G401.6 (cell line): ENCODE measurements around the gene HOXC9.

Experiments
- FAIRE-seq: peaks from 2 replicates; lab custom pipeline; 2012; peaks lifted over from hg19 to GRCh38; lab: Jason Lieb, UNC

The HOXC9 gene

DNA sequence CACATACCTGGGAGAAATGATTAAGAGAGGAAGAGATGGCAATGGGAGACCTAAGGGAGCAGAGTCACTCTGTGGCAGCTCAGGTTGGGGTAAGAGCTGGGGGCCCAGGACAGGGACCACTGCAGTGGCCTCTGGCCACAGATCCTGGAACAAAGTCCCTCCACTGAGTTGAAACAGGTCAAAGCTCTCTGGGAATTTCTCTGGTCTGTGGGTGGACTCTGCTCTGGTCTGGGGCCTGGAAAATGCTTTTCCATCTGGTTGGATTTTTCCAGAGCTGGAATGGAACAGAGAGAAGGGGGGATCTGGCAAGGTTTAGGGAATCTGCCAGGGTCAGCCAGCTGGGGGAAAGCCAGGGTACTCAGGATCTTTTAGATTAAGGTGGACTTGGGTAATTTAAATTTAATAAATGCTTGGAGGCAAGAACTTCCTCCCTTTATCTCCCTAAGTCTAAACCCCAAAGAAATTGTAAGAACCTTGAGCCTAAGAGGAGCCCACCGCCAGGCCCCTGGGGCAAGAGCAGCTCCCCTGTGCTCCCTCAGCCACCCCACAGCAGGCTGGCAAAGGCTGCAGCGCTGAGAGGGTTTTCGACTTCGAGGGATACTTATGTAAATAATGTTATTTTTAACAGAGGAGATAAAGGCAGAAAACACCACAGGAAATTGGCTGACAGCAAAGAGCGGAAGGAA, 11.3 kb upstream of the HOXC9 start:
- FAIRE-seq, result no peak

DNA sequence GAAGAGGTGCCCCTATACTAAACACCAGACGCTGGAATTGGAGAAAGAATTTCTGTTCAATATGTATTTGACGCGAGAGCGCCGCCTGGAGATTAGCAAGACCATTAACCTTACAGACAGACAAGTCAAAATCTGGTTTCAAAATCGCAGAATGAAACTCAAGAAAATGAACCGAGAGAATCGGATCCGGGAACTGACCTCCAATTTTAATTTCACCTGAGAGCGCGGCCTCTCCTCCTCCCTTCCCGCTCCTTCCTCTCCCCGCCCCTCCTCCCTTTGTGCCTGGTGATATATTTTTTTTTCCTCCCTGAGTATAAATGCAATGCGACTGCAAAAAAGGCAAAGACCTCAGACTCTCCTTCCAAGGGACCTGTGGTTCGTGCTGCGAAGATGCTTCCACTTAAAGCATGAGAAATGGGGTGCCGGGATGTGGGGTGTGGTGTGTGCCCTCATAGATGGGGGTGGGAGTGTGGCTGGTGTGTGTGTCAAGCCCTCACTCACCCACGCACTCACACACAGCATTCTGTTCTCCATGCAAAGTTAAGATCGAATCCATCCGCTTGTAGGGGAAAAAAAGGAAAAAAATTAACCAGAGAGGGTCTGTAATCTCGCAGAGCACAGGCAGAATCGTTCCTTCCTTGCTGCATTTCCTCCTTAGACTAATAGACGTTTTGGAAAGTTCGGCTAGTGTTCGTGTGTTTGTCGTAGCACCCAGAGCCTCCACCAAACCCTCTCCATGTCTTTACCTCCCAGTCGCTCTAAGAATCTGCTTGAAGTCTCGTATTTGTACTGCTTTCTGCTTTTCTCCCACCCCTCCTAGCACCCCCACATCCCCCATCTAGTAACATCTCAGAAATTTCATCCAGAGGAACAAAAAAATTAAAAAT, 10.5 kb upstream of the HOXC9 start:
- FAIRE-seq, result peak; percentile 97

DNA sequence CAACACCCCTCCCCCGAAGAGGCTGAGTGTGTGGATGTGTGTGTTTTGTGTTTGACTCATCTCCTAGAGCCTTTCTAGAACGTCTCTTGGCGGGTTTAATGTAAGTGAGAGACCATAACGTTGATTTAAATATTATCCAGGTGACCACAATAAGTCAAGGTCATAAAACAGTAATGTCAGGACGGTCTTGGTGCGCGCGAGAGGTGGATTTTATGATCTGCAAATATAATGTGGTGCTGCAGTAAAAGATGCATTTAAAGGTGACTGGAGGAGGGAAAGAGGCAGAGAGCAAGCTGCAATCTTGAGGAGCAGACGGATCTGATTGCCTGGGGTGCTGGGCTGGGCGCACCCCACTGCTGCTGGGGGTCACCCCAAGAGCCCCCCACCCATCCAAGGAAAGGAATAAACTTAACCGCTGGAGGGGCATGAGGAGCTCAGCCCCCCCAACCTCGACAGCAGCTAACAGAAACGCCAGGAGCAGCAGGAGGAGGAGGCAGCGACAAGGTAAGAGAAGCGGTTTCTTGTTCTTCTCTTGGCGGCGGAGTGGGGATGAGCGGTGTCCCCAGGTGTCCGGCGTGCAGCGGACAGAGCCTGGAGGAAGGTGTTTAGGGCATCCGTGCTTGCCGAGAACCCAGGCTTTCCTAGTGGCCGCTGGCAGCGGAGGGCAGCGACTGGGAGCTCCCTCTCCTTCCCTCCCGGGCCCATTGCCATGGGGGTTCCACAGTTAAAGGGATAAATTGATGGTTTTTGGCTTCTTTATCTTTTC, 9.5 kb upstream of the HOXC9 start:
- FAIRE-seq, result no peak

DNA sequence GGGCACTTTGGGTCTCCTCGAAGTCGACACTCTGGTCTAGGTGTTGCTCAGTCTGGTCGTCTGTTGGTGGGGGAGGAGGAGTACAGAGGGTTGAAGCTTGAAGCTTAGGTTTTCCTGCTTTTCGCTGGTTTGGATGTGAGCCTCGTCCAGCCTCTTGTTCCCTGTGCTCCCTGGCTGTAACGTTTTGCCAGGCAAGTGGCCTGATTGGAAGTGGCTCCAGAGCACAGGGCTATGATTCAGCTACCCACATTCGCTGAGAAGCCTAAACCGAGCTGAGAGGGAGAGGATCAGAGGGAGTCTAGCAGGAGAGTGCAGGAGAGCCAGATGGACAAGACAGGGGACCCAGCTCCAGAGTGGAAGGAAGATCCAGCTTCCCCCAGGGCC, 8.9 kb upstream of the HOXC9 start:
- FAIRE-seq, result no peak

DNA sequence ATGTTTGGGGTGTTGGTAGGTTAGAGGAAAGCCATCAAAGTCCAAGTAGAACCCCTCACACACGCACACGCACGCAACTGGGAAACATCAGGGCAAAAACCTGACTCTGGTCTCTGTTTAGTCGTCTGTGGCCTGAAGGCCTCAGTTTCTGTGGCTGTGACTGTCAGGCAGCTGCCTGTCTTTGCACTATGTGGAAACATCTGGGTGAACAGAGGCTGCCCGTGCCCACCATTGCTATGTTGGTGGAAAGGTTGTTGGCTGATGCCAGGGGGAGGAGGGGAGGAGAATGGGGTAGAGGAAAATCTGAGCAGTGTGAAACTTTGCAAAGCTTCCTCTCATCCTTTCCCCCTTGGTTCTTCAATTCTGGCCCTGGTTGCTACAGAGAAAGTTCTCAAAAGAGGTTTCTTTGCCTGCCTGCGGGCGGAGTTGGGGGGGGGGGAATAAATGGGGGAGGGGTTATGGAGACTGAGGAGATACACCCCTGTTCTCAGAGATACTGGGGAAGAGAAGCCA, 7.5 kb upstream of the HOXC9 start:
- no peak for FAIRE-seq

DNA sequence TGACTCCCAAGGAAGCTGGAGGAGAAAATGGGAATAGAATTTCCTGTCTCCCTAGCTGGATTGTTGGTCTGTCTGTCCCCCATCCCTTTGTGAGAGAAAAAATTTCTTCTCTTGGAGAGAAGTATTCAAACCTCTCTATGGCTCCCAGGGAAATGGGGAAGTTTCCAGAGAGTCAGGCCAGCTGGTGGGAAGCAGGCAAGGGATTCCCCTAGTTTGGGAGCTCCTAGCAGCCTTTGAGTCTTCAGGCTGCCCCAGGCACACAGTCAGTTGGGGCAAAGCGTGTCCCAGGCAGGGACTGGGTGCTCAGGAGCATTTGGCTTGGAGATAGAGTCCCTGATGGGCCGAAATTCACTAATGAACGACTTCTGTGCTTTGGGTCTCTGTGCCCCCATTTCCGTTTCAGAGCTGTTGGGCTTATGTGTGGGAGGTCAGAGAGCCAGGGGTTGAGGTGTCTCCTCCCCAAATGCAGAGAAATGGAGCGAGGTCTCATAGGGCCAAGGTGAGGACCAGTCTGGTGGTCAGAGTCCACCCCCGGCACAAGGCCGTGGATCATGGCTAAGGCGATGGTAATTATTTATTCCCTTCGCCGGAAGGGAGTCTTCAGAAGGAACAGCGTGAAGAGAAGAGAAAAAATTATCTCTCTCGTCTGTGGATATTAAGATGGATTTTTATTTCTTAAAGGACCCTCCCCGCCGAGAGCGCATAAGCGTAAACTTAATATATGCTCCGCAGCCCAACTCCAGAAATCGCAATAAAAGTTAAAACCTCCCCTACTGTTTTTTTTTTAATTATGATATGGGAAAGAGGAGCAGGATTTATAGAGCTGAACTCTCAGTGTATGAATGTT, 6.6 kb upstream of the HOXC9 start:
- FAIRE-seq, result no peak

DNA sequence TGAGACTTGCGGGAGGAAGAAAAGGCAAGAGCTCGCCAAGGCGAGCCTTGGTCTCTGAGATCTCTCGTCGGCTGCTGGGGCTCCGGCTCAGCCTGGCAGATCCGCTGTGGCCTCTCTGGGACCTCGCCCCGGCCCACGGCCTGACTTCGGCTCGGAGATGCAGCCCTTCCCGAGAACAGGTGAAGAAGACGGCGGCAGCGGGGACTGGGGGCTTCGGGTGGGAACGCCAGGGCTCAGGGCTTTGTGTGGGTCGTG, 6.0 kb upstream of the HOXC9 start:
- FAIRE-seq, result no peak

DNA sequence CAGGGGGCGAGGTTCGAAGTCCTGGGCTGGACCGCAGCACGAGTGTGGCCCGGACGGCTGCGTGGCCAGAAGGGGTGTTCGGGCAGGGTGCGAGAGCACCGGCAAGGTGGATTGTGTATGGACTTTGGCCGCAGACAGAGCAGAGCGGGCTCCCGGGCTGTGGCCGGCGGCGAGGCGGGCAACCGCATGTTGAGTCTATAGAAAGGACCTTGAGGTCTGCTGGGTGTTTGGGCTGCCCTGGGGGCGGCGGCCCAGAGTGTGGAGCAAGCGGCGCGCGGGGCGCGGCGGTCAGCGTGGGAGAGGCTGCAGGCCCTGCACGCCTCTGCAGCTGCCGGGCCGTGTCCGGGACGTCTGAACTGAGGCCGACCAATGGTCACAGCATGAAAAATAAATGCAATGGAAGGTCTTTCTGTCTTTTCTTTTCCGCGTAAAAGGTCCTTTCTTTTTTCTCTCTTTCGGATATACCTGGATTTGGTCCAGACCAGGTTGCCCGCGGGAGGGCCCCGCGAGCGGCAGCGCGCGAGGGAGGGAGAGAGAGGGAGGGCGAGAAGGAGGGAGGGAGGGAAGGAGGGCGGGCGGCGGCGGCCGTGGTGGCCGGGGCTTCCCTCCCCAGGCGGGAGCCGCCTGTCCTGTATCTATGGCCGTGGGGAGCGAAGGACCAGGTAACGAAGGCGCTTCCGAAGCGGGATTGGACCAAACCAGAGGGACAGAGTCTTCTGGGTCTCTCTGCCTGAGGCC, 5.5 kb upstream of the HOXC9 start:
- no peak for FAIRE-seq

DNA sequence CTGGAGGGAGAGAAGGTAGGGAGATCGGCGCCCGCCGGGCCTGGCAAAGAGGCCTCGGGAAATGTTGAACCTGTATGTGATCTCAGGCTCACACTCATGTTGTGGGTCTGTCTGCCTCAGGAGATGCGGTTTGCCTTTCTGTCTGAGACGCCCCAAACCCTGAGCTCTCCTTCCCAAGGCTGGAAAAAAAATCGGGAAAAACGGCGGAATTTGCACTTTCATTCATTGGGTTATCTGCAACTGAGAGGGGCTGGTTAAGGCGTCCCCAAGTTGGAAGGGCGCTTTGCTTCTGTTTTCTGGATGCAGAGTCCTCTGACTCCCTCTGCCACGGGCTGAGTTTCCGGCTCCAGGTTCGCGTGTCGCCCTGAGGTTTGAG, 5.0 kb upstream of the HOXC9 start:
- FAIRE-seq, result no peak

DNA sequence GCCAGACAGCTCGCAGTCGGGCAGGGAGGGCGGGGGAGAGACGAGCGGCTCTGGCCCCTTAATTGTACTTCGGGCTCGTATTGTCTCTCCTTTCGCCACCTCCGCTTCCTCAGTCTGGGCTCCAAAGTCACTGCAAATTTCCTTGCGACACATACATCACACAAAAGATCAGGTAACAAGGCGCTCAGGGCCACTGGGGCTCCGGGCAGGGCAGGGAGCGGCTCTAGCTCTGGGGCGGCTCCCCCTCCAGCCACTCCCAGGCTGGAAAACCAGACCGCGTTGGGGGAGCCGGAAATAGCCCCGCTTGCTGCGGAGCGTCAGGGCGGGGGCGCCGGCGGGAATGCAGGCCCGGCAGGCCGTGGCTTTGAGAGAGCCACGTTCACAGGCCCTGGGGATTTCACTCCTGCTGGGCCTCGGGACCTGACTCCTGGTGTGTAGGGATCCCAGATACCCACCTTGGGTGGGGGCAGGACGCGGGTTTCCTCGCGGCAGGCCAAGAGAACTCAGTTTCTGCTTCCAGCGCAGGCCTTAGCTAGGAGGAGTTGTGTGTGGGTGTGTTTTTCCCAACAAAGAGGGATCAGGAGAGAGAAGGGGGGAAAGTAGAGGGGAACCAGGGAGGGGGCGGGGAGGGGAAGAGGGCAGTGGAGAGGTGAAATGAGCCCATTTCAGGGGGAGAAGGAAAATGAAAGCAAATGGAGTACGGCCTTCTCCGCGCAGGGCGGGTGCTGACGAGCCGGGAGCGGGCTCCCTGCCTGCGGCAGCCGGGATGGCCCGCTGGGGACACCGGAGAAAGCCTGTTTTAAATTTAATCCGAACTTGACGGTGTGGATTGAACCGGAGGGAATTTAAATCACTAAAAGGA, 4.4 kb upstream of the HOXC9 start:
- peak; percentile 73 for FAIRE-seq

DNA sequence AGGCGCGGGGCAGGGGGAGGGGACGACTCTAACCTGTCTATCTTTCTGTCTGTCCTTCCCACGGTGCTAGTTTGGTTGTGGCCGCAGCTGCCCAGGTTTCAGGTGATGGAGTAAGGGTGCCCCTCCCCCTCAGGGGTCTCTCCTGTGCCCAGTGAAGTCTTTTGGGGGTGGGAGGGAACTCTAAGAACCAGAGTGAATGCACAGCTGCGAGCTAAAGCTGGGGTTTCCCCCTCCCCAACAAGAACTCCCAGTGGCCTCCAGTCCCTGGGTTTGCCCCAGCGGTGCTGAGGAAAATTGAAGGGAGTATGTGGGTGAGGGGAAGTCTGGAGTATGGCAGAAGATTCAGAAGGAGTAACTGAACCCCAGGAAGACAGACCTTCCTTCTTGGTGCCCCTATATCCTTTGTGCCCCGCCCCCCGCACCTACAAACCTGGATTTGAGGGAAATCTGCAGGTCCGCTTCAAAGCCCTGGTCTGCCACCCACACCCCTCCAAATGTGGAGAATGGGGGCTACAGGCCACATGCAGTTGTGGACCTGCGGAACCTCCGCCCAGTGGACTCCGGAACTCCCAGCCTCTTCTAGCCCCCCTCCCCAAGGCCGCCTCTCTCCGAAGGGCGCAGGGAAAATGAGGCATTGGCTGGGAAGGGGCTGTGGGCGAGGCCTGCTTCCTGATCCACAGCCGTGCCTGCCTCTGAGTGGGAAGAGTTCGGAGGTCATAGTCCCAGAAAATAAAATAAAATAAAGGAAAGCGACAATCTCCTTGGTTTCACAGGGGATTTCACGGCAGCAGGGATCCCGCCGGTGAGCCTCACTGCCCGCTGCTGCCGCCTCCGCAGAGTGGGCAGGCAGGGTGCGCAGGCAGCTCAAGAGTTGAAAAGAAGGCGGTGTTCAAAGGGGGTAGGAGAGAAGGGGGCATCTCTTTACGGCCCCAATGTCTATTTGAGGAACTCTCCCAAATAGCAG, 3.4 kb upstream of the HOXC9 start:
- no peak for FAIRE-seq

DNA sequence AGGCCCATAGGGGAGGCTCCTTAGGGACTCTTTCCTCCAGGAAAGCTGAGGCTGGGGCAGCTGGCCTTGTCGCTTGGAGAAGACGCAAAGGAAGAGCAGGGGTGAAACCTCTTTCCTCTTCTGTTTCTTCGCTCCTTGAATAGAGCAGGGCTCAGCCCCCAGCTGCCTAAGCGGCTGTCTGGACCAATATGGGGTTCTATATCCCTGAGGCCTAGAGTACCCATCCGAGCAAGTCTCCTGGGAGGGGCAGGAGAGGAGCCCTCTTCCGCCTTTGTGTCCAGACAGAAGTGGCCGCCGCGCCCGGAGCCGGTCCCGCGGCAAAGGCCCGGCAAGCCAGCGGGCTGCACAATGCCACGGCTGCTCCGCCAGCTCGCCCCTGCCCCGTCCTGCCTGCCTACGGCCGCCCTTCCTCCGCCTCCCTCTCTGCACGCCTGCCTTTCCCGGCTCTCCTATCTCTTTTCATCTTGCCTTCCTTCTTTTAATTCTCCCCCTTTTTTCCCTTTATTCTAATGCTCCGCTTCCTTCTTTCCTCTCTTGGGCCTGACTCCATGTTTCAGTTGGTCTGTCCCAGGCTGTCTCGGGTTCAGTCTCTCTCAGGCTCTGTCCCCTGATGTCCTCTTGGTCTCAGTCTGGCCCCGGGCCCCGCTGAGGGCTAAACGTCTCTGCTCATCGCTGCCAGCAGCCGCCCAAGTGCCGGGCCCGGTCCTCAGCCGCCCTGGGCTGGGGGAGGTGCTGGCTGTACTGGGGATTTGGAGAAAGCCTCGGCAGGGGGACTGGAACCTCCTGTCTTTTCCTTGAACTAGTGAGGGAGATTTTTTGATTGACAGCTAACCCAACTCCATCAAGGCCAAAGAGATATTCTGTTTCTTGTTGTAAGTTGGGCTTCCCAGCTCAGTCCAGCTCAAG, 2.5 kb upstream of the HOXC9 start:
- peak; percentile 11 for FAIRE-seq

DNA sequence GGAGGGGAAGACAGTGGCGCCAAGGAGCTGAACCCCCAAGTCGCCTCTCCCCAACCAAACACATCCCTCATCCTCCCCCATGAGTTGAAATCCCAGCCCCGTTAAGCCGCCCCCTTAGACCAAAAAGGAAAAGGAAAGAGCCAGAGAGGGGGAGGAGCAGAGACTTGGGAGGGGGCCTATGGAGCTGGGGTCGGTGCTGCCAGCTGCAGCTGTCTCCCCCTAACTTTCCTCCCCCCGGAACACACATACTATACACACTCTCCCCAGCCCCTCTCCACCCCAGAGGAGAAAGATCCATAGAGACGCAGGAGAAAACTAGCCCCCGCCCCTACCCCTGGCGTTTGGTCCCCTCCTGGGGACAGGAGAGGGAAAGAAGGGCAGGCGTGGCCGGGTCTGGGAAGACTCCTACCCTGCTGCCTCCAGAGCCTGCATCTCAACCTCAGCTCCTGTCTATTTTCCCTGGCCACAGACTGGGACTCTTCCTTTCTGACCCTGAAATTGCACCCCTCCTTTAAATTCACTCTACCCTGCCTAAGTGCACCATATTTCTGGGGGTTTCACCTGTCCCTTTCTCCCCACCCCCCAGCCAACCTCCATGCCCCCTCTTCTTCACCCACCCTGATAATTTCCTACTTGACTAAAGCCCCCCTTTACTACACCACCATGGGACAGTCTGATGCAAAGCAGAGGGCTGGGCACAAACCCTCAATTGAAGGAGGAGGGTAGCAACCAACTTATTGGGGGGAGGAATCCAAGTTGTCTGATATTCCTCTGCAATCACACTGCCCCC, 1.7 kb upstream of the HOXC9 start:
- FAIRE-seq, result no peak

DNA sequence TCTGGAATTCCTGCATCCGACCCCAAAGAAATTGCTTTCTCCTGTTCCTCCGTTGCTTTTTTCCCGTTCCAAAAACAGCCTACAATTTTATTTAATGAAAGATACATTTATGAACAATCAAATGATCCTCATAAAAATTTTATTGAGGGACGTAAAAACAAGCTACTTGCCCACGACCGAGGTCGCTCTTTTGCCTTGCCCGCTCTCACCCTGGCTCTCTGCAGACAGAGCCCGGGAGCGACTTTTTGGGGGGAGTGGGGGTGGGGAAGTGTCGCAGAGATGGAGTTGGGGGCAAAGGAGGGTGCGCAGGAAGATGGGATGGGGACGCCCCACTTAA, 1.1 kb upstream of the HOXC9 start:
- no peak for FAIRE-seq

DNA sequence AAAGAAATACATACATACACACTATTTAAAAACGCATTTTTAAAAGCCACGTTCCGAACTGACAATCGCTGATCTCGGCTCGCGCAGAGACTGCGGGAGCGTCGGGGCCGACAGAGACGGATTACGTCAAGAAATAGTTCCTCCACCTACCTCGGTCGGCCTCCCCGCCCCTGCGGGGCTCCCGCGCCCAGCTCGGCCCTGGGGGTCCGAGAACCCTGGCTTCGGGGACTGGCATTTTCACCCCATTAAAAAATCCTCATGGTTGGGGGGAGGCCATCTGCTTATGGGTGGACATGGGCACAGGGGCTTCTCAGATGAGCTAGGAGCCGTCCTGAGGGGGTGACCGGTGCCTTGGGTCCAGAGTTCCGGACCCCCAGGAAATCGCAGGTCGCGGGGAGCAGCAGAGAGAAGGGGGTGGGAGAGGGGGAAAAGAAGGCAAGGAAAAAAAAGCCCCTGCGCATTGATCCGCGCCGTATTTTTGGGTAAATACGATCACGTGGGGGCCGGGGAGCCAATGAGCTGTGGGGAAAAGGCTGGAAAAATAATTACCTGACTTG, 324 bp upstream of the HOXC9 start:
- FAIRE-seq, result peak; percentile 84

DNA sequence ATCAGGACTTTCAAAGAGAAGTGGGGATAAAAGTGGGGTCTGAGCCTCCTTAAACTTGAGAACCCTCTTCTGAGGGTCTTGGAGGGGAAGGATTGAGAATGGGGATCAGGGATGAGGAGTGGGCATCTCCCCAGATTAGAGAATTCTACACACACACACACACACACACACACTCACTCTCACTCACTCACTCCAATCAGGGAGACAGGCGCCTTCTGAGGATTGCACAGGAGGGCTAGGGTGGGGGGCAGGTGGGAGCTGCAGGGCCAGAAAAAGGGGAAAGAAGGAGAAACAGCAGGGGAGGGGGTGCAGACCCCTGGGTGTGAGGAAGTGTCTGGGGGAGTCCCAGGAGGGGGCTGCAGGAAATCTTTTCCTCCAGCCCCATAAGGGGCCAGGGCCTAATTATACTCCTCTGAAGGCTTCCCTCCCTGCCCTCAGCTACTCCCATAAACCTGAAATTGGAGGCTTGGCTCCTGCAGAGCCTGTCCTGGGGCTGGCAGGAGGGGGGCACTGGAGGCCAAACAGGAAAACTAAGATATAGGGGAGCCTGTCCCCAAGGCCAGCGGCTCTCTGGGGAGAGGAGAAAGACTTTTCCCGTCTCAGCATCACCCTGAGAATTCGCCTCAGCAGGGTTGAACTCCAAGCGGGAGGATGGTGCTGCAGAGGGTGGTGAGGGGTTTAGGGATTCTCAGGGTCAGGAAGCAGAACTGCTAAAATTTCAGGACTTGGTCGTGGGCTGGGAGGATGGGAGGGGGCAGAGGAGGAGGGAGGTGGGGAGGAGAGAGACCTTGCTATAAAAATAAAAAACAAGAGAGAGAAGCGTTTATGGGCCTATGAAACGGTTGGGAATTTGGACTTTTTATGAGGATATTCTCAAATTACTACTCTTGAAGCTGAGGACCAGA, 1.6 kb downstream of the HOXC9 start:
- no peak for FAIRE-seq
